ENCODE measurements around the gene SHTN1.

DNA sequence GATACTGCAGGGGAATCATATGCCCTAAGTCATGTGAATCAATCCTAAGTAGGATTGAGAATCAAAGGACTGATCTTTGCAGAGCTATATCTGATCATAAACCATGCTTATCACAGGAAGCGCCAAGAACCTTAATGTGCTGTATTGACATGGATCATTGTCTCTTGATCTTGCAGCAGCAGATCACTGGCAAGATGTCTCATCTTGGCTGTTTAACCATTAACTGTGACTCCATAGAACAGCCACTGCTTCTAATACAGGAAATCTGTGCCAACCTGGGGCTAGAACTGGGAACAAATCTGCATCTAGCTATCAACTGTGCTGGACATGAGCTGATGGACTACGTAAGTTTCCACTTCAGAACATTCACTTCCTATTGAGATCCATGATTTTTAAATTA, 134.0 kb downstream of the SHTN1 start:
- TF ChIP-seq, protein P1, sequence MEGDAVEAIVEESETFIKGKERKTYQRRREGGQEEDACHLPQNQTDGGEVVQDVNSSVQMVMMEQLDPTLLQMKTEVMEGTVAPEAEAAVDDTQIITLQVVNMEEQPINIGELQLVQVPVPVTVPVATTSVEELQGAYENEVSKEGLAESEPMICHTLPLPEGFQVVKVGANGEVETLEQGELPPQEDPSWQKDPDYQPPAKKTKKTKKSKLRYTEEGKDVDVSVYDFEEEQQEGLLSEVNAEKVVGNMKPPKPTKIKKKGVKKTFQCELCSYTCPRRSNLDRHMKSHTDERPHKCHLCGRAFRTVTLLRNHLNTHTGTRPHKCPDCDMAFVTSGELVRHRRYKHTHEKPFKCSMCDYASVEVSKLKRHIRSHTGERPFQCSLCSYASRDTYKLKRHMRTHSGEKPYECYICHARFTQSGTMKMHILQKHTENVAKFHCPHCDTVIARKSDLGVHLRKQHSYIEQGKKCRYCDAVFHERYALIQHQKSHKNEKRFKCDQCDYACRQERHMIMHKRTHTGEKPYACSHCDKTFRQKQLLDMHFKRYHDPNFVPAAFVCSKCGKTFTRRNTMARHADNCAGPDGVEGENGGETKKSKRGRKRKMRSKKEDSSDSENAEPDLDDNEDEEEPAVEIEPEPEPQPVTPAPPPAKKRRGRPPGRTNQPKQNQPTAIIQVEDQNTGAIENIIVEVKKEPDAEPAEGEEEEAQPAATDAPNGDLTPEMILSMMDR (IDR thresholded peaks at IDR 0.05; ENCODE audit: insufficient read depth, low read length), result no peak
- TF ChIP-seq, protein P2, sequence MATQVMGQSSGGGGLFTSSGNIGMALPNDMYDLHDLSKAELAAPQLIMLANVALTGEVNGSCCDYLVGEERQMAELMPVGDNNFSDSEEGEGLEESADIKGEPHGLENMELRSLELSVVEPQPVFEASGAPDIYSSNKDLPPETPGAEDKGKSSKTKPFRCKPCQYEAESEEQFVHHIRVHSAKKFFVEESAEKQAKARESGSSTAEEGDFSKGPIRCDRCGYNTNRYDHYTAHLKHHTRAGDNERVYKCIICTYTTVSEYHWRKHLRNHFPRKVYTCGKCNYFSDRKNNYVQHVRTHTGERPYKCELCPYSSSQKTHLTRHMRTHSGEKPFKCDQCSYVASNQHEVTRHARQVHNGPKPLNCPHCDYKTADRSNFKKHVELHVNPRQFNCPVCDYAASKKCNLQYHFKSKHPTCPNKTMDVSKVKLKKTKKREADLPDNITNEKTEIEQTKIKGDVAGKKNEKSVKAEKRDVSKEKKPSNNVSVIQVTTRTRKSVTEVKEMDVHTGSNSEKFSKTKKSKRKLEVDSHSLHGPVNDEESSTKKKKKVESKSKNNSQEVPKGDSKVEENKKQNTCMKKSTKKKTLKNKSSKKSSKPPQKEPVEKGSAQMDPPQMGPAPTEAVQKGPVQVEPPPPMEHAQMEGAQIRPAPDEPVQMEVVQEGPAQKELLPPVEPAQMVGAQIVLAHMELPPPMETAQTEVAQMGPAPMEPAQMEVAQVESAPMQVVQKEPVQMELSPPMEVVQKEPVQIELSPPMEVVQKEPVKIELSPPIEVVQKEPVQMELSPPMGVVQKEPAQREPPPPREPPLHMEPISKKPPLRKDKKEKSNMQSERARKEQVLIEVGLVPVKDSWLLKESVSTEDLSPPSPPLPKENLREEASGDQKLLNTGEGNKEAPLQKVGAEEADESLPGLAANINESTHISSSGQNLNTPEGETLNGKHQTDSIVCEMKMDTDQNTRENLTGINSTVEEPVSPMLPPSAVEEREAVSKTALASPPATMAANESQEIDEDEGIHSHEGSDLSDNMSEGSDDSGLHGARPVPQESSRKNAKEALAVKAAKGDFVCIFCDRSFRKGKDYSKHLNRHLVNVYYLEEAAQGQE (IDR thresholded peaks at IDR 0.05; ENCODE audit: insufficient replicate concordance, low read depth), result no peak
- TF ChIP-seq POLR2AphosphoS5 (IDR thresholded peaks at IDR 0.05; ENCODE audit: low read depth) (no peak), SPI1 (IDR thresholded peaks at IDR 0.05; ENCODE audit: borderline replicate concordance, low read depth) (no peak), GABPA (IDR thresholded peaks at IDR 0.05; ENCODE audit: low read depth) (no peak)
